GM19324 (cell line): ENCODE data around the gene ZNF786.
"Not testable (repeated sequence)": the region's sequence is repeated elsewhere in the genome, so short reads cannot be mapped to it uniquely, and the experiment has no call there.

Source experiments
- ATAC-seq: cut with Tn5 transposase; IDR thresholded peaks from one replicate; pipeline ENCODE4 v1.9.1; 2021; ENCODE audit warnings: mild to moderate bottlenecking, moderate library complexity; ENCODE audit not compliant: unreplicated experiment, low FRiP score

ZNF786 gene

DNA sequence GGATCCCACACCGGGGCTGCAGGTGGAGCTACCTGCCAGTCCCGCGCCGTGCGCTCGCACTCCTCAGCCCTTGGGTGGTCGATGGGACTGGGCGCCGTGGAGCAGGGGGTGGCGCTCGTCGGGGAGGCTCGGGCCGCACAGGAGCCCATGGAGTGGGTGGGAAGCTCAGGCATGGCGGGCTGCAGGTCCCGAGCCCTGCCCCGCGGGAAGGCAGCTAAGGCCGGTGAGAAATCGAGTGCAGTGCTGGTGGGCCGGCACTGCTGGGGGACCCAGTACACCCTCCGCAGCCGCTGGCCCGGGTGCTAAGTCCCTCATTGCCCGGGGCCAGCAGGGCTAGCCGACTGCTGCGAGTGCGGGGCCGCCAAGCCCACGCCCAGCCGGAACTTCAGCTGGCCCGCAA, 51.9 kb downstream of the ZNF786 start:
- ATAC-seq = not testable (repeated sequence)

DNA sequence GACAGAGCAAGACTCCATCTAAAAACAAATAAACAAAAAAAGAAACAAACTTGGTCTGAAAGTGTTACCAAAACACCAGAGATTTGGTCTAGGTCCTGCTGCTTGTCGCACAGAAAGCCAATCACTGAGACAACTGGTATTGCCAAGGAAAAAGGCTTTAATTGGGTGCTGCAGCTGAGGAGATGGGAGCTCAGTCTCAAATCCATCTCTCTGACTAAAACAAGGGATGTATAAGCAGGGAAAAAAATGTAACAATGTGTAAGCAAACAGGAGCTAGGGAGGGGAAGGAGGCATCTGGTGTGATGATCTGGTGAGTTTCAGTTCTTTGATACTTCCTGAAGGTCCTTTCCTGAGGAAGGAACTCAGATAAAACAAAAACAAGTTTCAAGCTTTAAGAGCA, 53.8 kb downstream of the ZNF786 start:
- no peak for ATAC-seq

DNA sequence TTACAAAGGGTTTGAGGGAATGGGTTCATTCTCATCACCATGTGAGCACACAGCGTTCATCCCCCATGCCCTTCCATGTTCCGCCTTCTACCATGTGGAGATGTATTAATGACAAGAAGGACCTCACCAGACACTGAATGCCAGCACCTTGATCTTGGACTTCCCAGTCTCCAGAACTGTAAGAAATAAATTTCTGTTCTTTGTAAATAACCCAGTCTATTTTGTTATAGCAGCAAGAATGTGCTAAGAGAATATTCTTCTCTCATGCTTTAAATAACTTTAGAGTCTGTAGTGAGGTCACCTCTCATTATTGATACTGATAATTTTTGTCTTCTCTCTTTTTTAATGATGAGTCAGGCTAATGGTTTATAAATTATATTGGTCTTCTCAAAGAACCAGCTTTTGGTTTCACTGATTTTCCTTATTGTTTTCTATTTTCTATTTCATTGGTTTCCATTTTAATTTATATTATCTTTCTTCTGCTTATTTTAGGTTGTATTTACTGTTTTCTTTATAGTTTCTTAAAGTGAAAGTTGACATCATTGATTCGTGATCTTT, 59.1 kb downstream of the ZNF786 start:
- ATAC-seq = no peak

DNA sequence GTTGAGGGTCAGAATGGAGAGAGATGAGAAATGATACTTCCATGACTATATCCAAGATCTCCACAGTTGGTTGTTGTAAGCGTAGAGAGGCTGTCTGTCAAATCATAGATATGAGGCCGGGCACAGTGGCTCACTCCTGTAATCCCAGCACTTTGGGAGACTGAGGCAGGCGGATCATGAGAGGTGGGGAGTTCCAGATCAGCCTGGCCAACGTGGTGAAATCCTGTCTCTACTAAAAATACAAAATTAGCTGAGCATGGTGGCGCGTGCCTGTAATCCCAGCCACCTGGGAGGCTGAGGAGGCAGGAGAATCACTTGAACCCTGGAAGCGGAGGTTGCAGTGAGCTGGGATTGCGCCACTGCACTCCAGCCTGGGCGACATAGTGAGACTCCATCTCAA, 60.1 kb downstream of the ZNF786 start:
- not testable (repeated sequence) for ATAC-seq

DNA sequence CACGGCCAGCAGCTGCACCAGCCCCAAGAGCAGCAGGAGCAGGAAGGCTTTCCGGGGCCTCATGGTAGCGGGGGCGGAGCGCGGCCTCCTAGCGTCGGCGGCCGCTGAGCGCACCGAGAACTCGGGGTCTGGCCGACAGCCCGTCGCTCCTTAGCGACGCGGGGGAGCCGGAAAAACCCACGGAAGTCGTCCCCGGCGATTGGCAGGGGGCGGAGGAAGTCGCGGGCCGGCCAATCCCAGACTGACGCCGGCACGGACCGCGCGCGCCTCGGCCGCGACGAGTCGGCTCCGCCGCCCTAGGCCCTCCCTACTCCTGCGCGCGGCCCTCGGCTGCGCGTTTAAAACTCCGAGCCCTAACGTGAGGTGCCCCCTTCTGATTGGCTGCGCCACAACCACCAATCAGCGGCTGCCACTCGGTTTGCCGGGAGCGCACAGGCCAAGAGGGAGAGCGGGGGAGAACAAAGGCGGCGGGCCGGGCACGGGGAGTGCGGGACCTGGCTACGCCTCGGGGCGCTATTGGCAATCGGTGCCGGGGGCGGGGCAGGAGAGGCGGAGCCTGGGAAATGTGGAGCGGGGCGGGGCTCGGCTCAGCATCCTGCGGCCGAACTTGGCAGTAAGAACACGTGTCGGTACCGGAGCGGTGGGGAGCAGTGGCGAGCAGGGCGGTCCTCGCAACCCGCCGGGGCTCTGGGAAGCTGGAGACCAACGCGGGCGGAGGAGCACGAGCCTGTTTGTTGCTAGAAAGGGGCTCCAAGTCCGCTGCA, 62.0 kb downstream of the ZNF786 start, which contains the start of gene PDIA4:
PDIA4 (minus strand) TSS at position 160 of the 764 bp plus-strand sequence; CDS start at position 63, 97 bp downstream.
- peak; percentile 95 for ATAC-seq

DNA sequence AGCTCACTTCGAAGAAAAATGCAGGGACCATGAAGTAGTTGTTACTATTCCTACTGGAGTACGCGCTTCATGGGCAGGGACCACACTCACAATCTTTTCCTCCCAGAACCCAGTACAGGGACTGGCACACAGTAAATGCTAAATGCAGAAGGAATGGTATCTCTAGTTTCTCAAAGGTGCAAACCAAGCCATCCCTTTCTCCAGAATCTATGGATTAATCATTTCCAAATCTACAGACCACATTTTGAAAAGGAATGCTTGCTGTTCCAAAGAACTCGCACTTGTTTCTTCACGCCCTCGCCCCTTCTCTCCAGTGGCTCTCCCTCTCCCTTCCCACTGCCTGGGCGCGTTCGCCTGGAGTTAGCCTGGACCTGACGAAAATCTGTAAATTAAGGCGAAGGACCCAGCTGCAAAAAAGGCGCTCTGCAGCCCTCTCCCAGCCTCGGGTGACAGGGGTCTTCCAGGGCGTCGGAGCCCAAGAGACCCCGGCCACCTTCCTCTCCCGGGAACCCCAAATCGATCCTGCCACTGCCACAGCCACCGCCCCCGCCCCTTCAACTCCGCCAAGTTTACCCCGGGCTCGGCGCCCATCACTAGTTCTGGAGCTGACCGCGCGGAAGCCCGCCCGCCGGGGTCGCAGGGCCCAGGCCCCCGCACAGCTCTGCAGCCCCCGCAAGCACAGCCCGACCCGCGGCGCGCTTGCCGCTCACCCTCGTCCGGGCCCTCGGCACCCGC, 62.7 kb downstream of the ZNF786 start:
- no peak for ATAC-seq

DNA sequence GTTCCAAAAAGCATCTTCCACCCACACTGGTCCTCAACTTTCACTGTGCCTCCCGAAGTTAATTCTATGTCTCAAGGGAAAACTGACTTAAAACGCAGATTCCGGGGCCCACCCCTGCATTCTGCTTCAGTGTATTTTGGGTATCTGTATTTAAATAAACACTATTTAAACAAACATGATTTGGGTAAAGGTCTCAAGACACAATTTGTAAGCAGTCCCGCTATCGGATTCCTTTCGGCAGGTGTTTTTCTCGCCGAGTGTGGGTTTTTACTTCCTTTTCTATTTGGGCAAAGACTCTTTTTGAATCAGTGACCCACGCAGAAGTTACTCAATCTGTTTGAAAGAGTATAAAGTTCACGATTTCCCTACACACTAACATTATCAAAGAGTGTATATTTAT, 63.5 kb downstream of the ZNF786 start:
- no peak for ATAC-seq

DNA sequence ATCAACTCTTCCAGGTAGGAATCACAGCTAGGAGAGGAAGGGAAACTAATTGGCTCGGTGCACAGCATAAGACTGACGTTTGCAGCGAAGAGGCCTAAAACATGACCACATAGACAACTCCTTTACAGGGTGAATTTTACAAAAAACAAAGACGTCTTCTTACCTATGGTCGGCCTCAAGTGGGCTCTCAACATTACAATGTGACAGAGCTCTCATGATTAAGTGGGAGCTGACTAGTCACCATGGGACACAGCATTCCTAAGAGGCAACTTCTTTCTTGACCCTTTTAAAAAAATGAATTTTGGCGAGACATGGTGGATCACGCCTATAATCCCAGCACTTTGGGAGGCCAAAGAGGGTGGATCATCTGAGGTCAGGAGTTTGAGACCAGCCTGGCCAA, 66.9 kb downstream of the ZNF786 start:
- no peak for ATAC-seq

DNA sequence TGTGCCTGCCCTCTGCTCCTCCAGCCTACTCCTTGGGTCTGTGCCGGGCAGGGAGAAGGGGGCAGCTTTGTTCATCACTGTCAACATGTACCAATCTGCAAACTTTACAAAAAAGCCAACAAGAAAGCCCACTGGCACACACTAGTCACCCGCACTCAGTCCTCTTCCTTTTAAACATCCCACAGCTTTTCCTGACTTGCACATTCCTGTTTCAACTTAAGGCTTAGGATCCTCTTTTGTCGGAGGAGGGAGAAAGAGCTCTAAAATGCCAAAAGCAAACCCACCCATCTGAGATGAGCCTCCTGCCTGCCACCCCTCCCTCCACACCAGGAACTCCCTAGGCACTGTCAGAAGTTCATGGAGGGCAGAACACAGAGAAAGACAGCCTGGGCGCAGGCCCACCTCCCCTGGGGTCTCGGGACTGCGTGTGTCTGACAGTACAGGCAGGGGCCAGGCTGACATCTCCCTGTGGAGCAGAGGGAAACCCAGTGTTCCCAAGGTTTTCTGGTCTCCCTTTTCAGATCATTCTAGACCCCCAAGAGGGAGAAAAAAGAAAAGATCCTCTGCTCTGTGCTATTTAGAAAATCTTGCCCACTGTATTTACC, 67.7 kb downstream of the ZNF786 start:
- no peak for ATAC-seq

DNA sequence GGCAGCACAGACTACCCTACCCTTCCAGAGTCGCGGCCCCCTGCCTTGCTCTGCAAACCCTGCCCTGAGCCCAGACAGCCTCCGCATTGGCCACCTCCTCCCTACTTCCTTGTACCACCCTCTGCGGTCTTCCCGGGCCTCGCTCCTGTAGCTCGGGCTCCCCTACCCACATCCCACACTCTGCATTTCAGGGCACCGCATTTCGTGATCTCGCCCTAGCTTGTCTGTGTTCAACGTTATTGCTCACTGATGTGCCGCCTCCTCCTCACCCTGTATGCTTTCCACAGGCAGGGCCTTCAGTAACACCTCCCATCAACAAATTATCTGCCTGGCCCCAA, 68.8 kb downstream of the ZNF786 start:
- ATAC-seq = no peak

DNA sequence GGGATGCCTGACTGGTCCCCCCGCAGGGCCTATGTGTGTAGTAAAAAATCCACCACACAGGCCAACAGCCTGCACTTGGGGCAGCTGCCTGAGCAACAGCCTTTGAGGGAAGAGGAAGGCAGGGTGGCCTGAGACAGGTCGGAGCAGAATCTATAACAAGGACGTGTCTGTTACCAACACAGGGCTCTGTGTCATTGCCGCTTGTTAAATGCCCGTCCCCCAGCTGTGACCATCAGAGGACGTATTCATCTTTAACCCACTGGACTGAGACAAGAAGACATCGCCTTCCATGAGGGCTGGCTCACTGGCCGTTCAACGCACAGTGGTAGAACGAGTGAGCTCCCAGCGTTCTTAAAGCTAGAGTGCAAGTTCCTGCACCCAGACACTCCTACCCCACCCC, 70.0 kb downstream of the ZNF786 start:
- no peak for ATAC-seq
